Measurements from ENCODE around the gene TP63. TPM values are rescaled to one million over a fixed set of nuclear protein-coding genes. Genes with fewer than 3 reads are reported as not detected.
"Not testable (repeated sequence)": the region's sequence is repeated elsewhere in the genome, so short reads cannot be mapped to it uniquely, and the experiment has no call there.

Gene TP63
- total RNA-seq, 2 donors from 2014 or later: 0.06 to 0.68 TPM

GRCh38 chr3:189726277-189726676 is 95.1 kb downstream of the TP63 start:
- no peak overlapping the region for H3K27ac Mint-ChIP-seq
- peaks cover 5 to 23% of the 10 kb centered on the region in 2 donors for H3K36me3 Mint-ChIP-seq
- peak in 1 of 2 donors; percentile 93 for ATAC-seq
- no peak for DNase-seq (ENCODE audit: low spot score in 2 of 2)
- H3K9me3 Mint-ChIP-seq: peaks cover 0 to 10% of the 10 kb centered on the region in 2 donors

DNA sequence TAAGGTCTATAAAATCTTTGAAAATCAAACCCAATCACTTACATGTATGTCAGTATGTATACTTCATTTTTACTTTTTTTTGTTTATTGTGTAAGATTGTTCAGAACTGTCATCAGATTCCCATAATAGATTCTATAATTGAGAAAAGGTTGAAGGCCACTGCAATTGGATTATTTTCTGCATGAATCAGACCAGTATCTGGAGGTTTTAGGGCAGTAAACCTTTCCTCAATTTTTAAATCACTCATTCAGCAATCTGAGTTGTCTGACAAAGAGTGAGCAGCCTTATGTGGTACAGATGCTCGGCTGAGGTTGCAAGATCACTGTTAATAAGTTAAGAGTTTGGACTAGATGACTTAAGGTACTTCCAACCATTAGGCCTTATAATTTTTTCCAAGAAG is 96.0 kb downstream of the TP63 start:
- ATAC-seq (no peak), DNase-seq (ENCODE audit: low spot score in 2 of 2) (no peak)
- Mint-ChIP-seq H3K36me3 (peaks cover 5 to 23% of the 10 kb centered on the region in 2 donors), H3K27ac (no peak overlapping the region), H3K9me3 (peaks cover 0 to 10% of the 10 kb centered on the region in 2 donors)

GRCh38 chr3:189727898-189728297 is 96.7 kb downstream of the TP63 start:
- DNase-seq (ENCODE audit: low spot score in 2 of 2) (no peak), ATAC-seq (no peak)
- Mint-ChIP-seq H3K9me3 (peaks cover 0 to 10% of the 10 kb centered on the region in 2 donors), H3K36me3 (peaks cover 5 to 23% of the 10 kb centered on the region in 2 donors), H3K27ac (no peak overlapping the region)

DNA sequence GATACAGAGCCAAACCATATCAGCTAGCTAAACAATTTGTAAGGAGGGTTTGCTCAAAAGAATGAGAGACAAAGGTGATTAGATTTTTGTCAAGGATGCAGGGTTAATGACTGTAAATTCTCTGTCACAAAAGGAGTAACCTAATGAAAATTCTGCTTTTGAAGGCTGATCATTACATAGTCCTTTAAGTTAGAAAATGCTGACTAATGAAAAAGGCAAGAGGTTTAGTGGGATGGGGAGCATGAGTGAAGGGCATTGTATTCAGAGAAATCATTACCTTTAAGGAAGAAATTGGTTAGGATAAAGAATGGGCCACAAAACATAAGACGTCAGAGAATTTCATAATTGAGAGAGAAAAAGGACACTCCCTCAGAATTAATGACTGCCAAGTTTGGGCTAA is 97.7 kb downstream of the TP63 start:
- H3K9me3 Mint-ChIP-seq: peaks cover 0 to 10% of the 10 kb centered on the region in 2 donors

GRCh38 chr3:189734061-189734460 is 102.9 kb downstream of the TP63 start:
- ATAC-seq: no peak

More for the DNA sequence above, 97.7 kb downstream of the TP63 start:
- no peak for DNase-seq (ENCODE audit: low spot score in 2 of 2)
- peaks cover 5 to 23% of the 10 kb centered on the region in 2 donors for H3K36me3 Mint-ChIP-seq
- no peak overlapping the region for H3K27ac Mint-ChIP-seq
- ATAC-seq: no peak

GRCh38 chr3:189735913-189736312 is 104.7 kb downstream of the TP63 start:
- peaks cover 0 to 10% of the 10 kb centered on the region in 2 donors for H3K9me3 Mint-ChIP-seq
- no peak overlapping the region for H3K27ac Mint-ChIP-seq
- DNase-seq (ENCODE audit: low spot score in 2 of 2) (no peak), ATAC-seq (no peak)
- H3K36me3 Mint-ChIP-seq: peaks cover 10% of the 10 kb centered on the region in 2 donors

More at GRCh38 chr3:189734061-189734460, 102.9 kb downstream of the TP63 start:
- Mint-ChIP-seq H3K36me3 (peaks cover 11 to 19% of the 10 kb centered on the region in 2 donors), H3K9me3 (peaks cover 0 to 6% of the 10 kb centered on the region in 2 donors), H3K27ac (no peak overlapping the region)
- DNase-seq (ENCODE audit: low spot score in 2 of 2): no peak

DNA sequence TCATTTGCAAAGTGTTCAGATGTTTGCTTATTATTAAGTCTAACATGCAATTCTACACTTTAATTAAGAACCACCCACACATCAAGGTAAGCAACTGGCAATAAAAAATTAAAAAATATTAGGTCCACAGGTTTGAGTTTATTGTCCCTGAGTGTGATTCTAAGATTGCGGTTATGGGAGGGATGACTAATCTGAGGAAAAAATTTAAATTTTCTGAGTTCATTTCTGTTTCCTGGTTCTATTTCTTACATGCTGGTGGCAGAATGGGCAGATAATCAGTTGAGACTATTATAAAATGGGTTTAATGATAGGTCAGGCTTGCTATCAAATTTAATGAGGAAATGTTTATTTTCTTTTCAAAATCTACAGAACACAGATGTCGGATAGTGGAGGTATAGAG is 105.9 kb downstream of the TP63 start:
- H3K36me3 Mint-ChIP-seq: peaks cover 10% of the 10 kb centered on the region in 2 donors
- DNase-seq (ENCODE audit: low spot score in 2 of 2) (no peak), ATAC-seq (no peak)
- H3K27ac Mint-ChIP-seq: no peak overlapping the region
- H3K9me3 Mint-ChIP-seq: peaks cover 0 to 11% of the 10 kb centered on the region in 2 donors

GRCh38 chr3:189737619-189738018 is 106.4 kb downstream of the TP63 start:
- Mint-ChIP-seq H3K9me3 (peaks cover 0 to 11% of the 10 kb centered on the region in 2 donors), H3K36me3 (peaks cover 10% of the 10 kb centered on the region in 2 donors), H3K27ac (no peak overlapping the region)
- DNase-seq (ENCODE audit: low spot score in 2 of 2) (no peak), ATAC-seq (no peak)

GRCh38 chr3:189739378-189739777 is 108.2 kb downstream of the TP63 start:
- ATAC-seq (no peak), DNase-seq (ENCODE audit: low spot score in 2 of 2) (no peak)
- H3K36me3 Mint-ChIP-seq: peaks cover 6 to 12% of the 10 kb centered on the region in 2 donors
- no peak overlapping the region for H3K27ac Mint-ChIP-seq
- peaks cover under 1 to 8% of the 10 kb centered on the region in 2 donors for H3K9me3 Mint-ChIP-seq

DNA sequence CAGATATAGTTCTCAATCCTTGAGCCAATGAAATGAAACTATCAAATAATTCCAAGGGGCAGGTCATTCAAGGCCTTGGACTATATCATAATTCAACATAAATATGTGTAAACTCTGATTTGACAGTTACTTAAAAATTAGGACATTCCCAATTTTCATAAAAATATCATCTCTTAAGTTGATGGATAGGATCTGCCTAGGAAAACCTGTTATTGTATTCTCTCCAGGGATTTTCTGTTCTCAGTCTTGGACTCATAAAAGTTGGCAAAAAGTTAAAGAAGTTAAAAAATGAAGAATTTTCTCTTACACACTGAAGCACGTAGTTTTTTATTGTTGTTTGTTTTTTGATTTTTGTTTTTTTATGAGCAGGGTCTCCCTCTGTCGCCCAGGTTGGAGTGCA is 109.0 kb downstream of the TP63 start:
- peaks cover 6 to 15% of the 10 kb centered on the region in 2 donors for H3K36me3 Mint-ChIP-seq
- ATAC-seq: no peak
- no peak overlapping the region for H3K27ac Mint-ChIP-seq
- H3K9me3 Mint-ChIP-seq: peaks cover 8 to 12% of the 10 kb centered on the region in 2 donors
- DNase-seq (ENCODE audit: low spot score in 2 of 2): no peak

GRCh38 chr3:189744235-189744634 is 113.0 kb downstream of the TP63 start:
- Mint-ChIP-seq H3K36me3 (peaks cover 6 to 10% of the 10 kb centered on the region in 2 donors), H3K9me3 (peaks cover 15 to 18% of the 10 kb centered on the region in 2 donors), H3K27ac (no peak overlapping the region)
- DNase-seq (ENCODE audit: low spot score in 2 of 2) (no peak), ATAC-seq (no peak)

DNA sequence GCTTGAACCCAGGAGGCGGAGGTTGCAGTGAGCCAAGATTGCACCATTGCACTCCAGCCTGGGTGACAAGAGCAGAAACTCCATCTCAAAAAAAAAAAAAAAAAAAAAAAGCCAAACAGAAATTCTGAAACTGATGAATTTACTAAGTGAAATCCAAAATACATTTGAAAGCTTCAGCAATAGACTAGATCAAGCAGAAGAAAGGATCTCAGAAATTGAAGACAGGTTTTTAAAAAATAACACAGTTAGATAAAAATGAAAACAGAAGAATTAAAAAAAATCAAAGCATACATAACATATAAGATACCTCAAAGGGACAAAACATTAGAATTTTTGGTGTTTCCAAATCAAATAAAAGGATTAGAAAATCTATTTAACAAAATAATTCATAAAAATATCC is 114.4 kb downstream of the TP63 start:
- peaks cover 15 to 17% of the 10 kb centered on the region in 2 donors for H3K9me3 Mint-ChIP-seq
- DNase-seq (ENCODE audit: low spot score in 2 of 2) (no peak), ATAC-seq (no peak)
- peaks cover 6 to 10% of the 10 kb centered on the region in 2 donors for H3K36me3 Mint-ChIP-seq
- no peak overlapping the region for H3K27ac Mint-ChIP-seq

DNA sequence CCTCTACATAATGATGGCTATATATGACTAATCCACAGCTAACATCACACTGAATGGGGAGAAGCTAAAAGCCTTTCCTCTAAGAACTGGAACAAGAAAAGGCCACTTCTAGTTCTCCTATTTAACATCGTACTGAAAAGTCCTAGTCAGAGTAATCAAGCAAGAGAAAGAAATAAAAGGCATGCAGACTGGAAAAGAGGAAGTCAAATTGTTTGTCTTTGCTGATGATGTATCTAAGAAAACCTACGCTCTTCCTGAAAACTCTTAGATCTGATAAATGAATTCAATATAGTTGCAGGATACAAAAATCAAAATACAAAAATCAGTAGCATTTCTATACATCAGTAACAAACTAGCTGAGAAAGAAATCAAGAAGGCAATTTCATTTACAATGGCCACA is 116.9 kb downstream of the TP63 start:
- Mint-ChIP-seq H3K9me3 (peaks cover 13 to 15% of the 10 kb centered on the region in 2 donors), H3K27ac (no peak overlapping the region), H3K36me3 (peaks cover 6 to 10% of the 10 kb centered on the region in 2 donors)
- DNase-seq (ENCODE audit: low spot score in 2 of 2): no peak
- ATAC-seq: no peak

DNA sequence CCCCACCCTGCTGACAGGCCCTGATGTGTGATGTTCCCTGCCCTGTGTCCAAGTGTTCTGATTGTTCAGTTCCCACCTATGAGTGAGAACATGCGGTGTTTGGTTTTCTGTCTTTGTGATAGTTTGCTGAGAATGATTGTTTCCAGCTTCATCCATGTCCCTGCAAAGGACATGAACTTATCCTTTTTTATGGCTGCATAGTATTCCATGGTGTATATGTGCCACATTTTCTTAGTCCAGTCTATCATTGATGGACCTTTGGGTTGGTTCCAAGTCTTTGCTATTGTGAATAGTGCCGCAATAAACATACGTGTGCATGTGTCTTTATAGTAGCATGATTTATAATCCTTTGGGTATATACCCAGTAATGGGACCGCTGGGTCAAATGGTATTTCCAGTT is 119.8 kb downstream of the TP63 start:
- not testable (repeated sequence) for H3K27ac Mint-ChIP-seq; ATAC-seq; DNase-seq (ENCODE audit: low spot score in 2 of 2); H3K36me3 Mint-ChIP-seq; H3K9me3 Mint-ChIP-seq

GRCh38 chr3:189754356-189754755 is 123.2 kb downstream of the TP63 start:
- Mint-ChIP-seq H3K9me3 (peaks cover 0 to 3% of the 10 kb centered on the region in 2 donors), H3K27ac (no peak overlapping the region), H3K36me3 (no peaks in the 10 kb centered on the region)
- no peak for DNase-seq (ENCODE audit: low spot score in 2 of 2)
- ATAC-seq: no peak

GRCh38 chr3:189756582-189757078 is 125.4 kb downstream of the TP63 start:
- peaks cover 0 to 8% of the 10 kb centered on the region in 2 donors for H3K9me3 Mint-ChIP-seq
- no peak overlapping the region for H3K27ac Mint-ChIP-seq
- ATAC-seq (no peak), DNase-seq (ENCODE audit: low spot score in 2 of 2) (no peak)
- no peaks in the 10 kb centered on the region for H3K36me3 Mint-ChIP-seq

DNA sequence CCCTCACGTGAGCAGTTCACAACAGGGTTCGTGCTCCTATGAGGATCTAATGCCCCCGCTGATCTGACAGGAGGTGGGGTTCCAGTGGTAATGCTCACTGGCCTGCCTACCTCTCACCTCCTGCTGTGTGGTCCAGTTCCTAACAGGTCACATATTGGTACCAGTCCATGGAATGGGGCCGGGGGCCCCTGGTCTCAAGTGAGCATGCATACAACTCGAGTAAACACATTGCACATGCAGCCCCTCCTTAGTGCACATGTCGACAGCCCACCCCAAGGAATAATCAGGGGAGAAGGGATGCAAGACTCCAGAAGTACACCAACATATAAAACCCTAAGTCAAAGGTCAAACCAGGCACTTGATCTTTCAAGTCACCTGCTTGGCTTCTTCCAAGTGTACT is 127.0 kb downstream of the TP63 start:
- Mint-ChIP-seq H3K27ac (no peak overlapping the region), H3K36me3 (no peaks in the 10 kb centered on the region), H3K9me3 (peaks cover 0 to 10% of the 10 kb centered on the region in 2 donors)
- no peak for DNase-seq (ENCODE audit: low spot score in 2 of 2)
- no peak for ATAC-seq

GRCh38 chr3:189766416-189766815 is 135.2 kb downstream of the TP63 start:
- H3K9me3 Mint-ChIP-seq: peaks cover 0 to 4% of the 10 kb centered on the region in 2 donors
- no peak for ATAC-seq
- H3K36me3 Mint-ChIP-seq: no peaks in the 10 kb centered on the region

More at GRCh38 chr3:189766416-189766815, 135.2 kb downstream of the TP63 start:
- H3K27ac Mint-ChIP-seq: no peak overlapping the region
- DNase-seq (ENCODE audit: low spot score in 2 of 2): no peak

Data from activated naive CD4-positive, alpha-beta T cell treated with anti-CD3 and anti-CD28 coated beads, Interleukin-2, amount 50 U/mL, for 72 hours (primary cell).